Neuronal stem cell (in vitro differentiated cells): ENCODE data around the gene VPREB3.

ENCODE experiments used
- DNase-seq: peaks from one replicate; pipeline ENCODE4 v3.0.0-alpha.2; 2013; ENCODE audit warnings: low spot score
- H2AFZ ChIP-seq: one replicate; pipeline ENCODE4 v1.6.1; 2013; ENCODE audit warnings: mild to moderate bottlenecking, low read length, inconsistent platforms
- H2AK5ac ChIP-seq: 2 replicates; pipeline ENCODE4 v1.6.1; 2013; ENCODE audit warnings: low read depth, mild to moderate bottlenecking, inconsistent platforms, low read length, moderate library complexity, mixed read lengths
- H2BK120ac ChIP-seq: 2 replicates; pipeline ENCODE4 v1.6.1; 2013; ENCODE audit warnings: low read depth, mild to moderate bottlenecking, inconsistent platforms, low read length, moderate library complexity, mixed read lengths
- H2BK12ac ChIP-seq: one replicate; pipeline ENCODE4 v1.6.1; 2013; ENCODE audit warnings: low read length, inconsistent platforms
- H2BK15ac ChIP-seq: 2 replicates; pipeline ENCODE4 v1.6.1; 2013; ENCODE audit warnings: mild to moderate bottlenecking, low read length, inconsistent platforms, mixed read lengths
- H2BK5ac ChIP-seq: one replicate; pipeline ENCODE4 v1.6.1; 2013; ENCODE audit warnings: inconsistent platforms, mild to moderate bottlenecking, low read length, moderate library complexity
- H3K14ac ChIP-seq: one replicate; pipeline ENCODE4 v1.6.1; 2013; ENCODE audit warnings: low read length, inconsistent platforms
- H3K18ac ChIP-seq: 2 replicates; pipeline ENCODE4 v1.6.1; 2013; ENCODE audit warnings: low read length, inconsistent platforms
- H3K23ac ChIP-seq: 2 replicates; pipeline ENCODE4 v1.6.1; 2013; ENCODE audit warnings: low read depth, mild to moderate bottlenecking, mixed read lengths, low read length, inconsistent platforms; ENCODE audit not compliant: poor library complexity
- H3K27ac ChIP-seq: replicated peaks from 3 replicates; pipeline ENCODE4 v1.5.1; 2013; ENCODE audit warnings: low read length, inconsistent platforms
- H3K27me3 ChIP-seq, 3 experiments: 2 replicates each; pipeline ENCODE4 v1.6.1; 2013; ENCODE audit warnings: low read length in 3 of 3, mild to moderate bottlenecking in 2 of 3, inconsistent platforms in 1 of 3, low read depth in 1 of 3, mixed read lengths in 1 of 3, moderate library complexity in 1 of 3; ENCODE audit not compliant: control insufficient read depth in 3 of 3, insufficient read depth in 3 of 3
- H3K36me3 ChIP-seq, 2 donors: replicated peaks in 1 of 2; 2 replicates each; pipeline ENCODE4 v1.6.1; 2013; ENCODE audit warnings: low read length in 2 of 2; ENCODE audit not compliant: control insufficient read depth in 2 of 2, insufficient read depth in 2 of 2
- H3K4ac ChIP-seq: 2 replicates; pipeline ENCODE4 v1.6.1; 2013; ENCODE audit warnings: inconsistent platforms, mild to moderate bottlenecking, low read length, moderate library complexity
- H3K4me1 ChIP-seq, 2 donors: 1 replicate in 1 of 2; 2 replicates in 1 of 2; pipeline ENCODE4 v1.6.1; 2013; ENCODE audit warnings: low read length in 2 of 2, low read depth in 1 of 2; ENCODE audit not compliant: control insufficient read depth in 2 of 2, insufficient read depth in 1 of 2
- H3K4me2 ChIP-seq: one replicate; pipeline ENCODE4 v1.6.1; 2013; ENCODE audit warnings: mild to moderate bottlenecking, low read length, inconsistent platforms; ENCODE audit not compliant: insufficient read depth, poor library complexity, severe bottlenecking
- H3K4me3 ChIP-seq, 2 donors: 2 replicates each; pipeline ENCODE4 v1.5.1; 2013; ENCODE audit warnings: low read length in 2 of 2, mild to moderate bottlenecking in 2 of 2, inconsistent platforms in 1 of 2, moderate library complexity in 1 of 2
- H3K79me1 ChIP-seq: one replicate; pipeline ENCODE4 v1.6.1; 2013; ENCODE audit warnings: low read depth, mild to moderate bottlenecking, inconsistent platforms, low read length, moderate library complexity
- H3K9ac ChIP-seq: one replicate; pipeline ENCODE4 v1.6.1; 2013; ENCODE audit warnings: mild to moderate bottlenecking, low read depth, low read length, inconsistent platforms; ENCODE audit not compliant: poor library complexity
- H3K9me3 ChIP-seq, 2 donors: replicated peaks in 1 of 2; 2 replicates each; pipeline versions ENCODE3 to v1.6.1; 2013; ENCODE audit warnings: low read length in 2 of 2, mild to moderate bottlenecking in 2 of 2, inconsistent platforms in 1 of 2, low read depth in 1 of 2, mixed read lengths in 1 of 2, moderate library complexity in 1 of 2; ENCODE audit not compliant: control insufficient read depth in 2 of 2, insufficient read depth in 1 of 2
- H4K8ac ChIP-seq: one replicate; pipeline ENCODE4 v1.6.1; 2013; ENCODE audit warnings: low read depth, mild to moderate bottlenecking, inconsistent platforms, low read length, moderate library complexity
- H4K91ac ChIP-seq: one replicate; pipeline ENCODE4 v1.6.1; 2013; ENCODE audit warnings: low read length, low read depth, mild to moderate bottlenecking, inconsistent platforms; ENCODE audit not compliant: poor library complexity
- WGBS, 2 donors: extraction: QIAGEN DNeasy Blood & Tissue Kit; methylation state at CpG; one replicate each; pipeline ENCODE4 v1.1.7; 2013; ENCODE audit warnings: missing lambda C conversion rate in 2 of 2, mixed read lengths in 1 of 2; ENCODE audit not compliant: insufficient read length in 2 of 2, insufficient replicate concordance in 1 of 2; ENCODE audit errors: extremely low coverage in 2 of 2; 5-methylcytosine and 5-hydroxymethylcytosine counted together

The VPREB3 gene

DNA sequence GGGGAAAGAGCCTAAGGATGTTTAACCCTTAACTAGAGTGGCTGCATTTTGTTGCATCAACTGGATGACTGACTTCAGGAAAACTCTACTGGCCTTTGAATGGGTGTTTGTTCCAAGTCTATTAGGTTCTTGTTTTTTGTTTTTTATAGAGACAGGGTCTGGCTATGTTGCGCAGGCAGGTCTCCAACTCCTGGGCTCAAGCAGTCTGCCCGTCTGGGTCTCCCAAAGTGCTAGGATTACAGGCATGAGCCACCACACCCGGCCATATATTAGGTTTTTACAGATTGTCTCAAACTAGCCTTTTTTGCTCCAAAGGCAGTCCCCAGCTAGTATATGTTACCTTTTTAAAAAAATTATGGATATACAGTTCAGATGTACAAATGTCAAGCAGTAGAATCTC is 33.7 kb upstream of the VPREB3 start:
- Histone ChIP-seq H3K18ac (no peak overlapping the region), H4K91ac (no peak overlapping the region), H3K79me1 (peaks cover 13% of the 10 kb centered on the region), H4K8ac (no peak overlapping the region), H2BK5ac (no peak overlapping the region), H3K9me3 (no peaks in the 10 kb centered on the region), H3K4me3 (peak overlapping the region; percentile 71 to 95), H3K23ac (no peak overlapping the region), H3K27me3 (no peaks in the 10 kb centered on the region), H3K4me1 (peaks cover 6 to 11% of the 10 kb centered on the region in 2 donors), H3K4me2 (peak overlapping the region; percentile 45), H2AFZ (no peak overlapping the region), H3K14ac (no peak overlapping the region), H2BK120ac (no peak overlapping the region), H3K9ac (no peak overlapping the region), H2BK12ac (no peak overlapping the region), H3K27ac (no peak overlapping the region), H2AK5ac (no peak overlapping the region), H3K36me3 (peaks cover 6 to 46% of the 10 kb centered on the region in 2 donors), H3K4ac (no peak overlapping the region), H2BK15ac (no peak overlapping the region)
- no CpG with 5 or more reads among the region's 3 CpGs for WGBS, 2 donors
- no peak for DNase-seq

DNA sequence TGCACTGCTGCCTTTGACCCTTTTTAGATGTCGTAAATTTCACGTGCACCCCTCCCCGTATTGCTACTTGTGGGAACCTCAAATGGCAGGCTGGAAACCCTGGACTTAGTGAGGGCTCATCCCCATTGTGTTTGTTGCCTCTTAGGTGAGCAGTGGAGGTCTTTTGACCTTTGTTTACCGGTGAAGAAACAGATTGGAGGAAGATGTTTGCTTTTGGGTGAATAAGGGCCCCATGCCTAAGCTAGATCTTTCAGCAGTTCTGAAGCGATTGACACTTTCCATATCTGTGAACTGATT is 33.3 kb upstream of the VPREB3 start:
- no peaks in the 10 kb centered on the region for H3K27me3 ChIP-seq
- no peak overlapping the region for H2BK15ac ChIP-seq
- peak overlapping the region; percentile 71 to 95 for H3K4me3 ChIP-seq
- H3K4ac ChIP-seq: no peak overlapping the region
- no peak overlapping the region for H4K8ac ChIP-seq
- H2BK12ac ChIP-seq: no peak overlapping the region
- peaks cover 6 to 42% of the 10 kb centered on the region in 2 donors for H3K36me3 ChIP-seq
- no peak overlapping the region for H4K91ac ChIP-seq
- H2BK5ac ChIP-seq: no peak overlapping the region
- no peak for DNase-seq
- peak overlapping the region; percentile 98 for H3K23ac ChIP-seq
- WGBS, 2 donors: no CpG with 5 or more reads among the region's 5 CpGs
- peak overlapping the region; percentile 96 for H2AFZ ChIP-seq
- no peak overlapping the region for H3K27ac ChIP-seq
- H3K18ac ChIP-seq: no peak overlapping the region
- peak overlapping the region; percentile 26 for H3K9ac ChIP-seq
- peaks cover 6 to 11% of the 10 kb centered on the region in 2 donors for H3K4me1 ChIP-seq
- H3K4me2 ChIP-seq: peak overlapping the region; percentile 45
- no peak overlapping the region for H3K14ac ChIP-seq
- no peaks in the 10 kb centered on the region for H3K9me3 ChIP-seq
- no peak overlapping the region for H2AK5ac ChIP-seq
- H2BK120ac ChIP-seq: no peak overlapping the region
- H3K79me1 ChIP-seq: peaks cover 13% of the 10 kb centered on the region

DNA sequence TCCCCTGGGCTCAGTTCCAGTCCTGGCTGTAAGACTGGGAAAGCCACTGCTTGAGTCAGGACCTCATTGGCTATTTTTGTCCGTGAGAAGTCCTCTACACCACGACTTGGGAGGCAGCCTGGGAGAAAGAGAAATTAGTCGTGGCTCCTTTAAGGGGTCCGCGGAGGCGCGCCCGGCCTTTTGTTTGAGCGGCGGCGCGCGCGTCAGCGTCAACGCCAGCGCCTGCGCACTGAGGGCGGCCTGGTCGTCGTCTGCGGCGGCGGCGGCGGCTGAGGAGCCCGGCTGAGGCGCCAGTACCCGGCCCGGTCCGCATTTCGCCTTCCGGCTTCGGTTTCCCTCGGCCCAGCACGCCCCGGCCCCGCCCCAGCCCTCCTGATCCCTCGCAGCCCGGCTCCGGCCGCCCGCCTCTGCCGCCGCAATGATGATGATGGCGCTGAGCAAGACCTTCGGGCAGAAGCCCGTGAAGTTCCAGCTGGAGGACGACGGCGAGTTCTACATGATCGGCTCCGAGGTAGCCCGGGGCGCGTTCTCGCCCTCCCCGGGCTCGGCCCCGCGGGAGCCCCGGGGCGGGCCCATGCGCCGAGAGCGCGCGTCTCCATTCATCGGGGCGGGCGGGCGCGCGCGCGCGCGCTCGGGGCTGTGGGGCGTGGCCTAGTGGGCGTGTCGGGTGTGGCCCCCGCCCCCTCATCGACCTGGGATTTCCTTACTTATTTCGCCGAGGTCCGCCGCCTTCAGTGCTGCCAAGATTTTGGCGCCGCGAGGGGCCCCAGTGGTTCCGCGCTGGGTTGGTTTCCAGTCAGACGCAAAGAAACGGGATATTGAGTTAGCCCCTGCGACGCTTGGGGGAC is 32.8 kb upstream of the VPREB3 start, which contains the start of gene SMARCB1:
SMARCB1 (plus strand) TSS at position 215 of the 848 bp plus-strand sequence; CDS start at position 419, 204 bp downstream.
- peak within 1 kb of the TSS; percentile 100 for H3K4ac ChIP-seq
- no CpG with 5 or more reads among the region's 97 CpGs for WGBS, 2 donors

GRCh38 chr22:23786261-23786710 is 32.1 kb upstream of the VPREB3 start:
- H3K36me3 ChIP-seq: peaks cover 0 to 29% of the 10 kb centered on the region in 2 donors
- peak overlapping the region; percentile 78 for H3K9ac ChIP-seq
- no peak overlapping the region for H3K14ac ChIP-seq
- no CpG with 5 or more reads among the region's 9 CpGs for WGBS, 2 donors
- H3K4me2 ChIP-seq: peak overlapping the region; percentile 54
- no peaks in the 10 kb centered on the region for H3K27me3 ChIP-seq
- H3K18ac ChIP-seq: peak overlapping the region; percentile 61
- no peaks in the 10 kb centered on the region for H3K9me3 ChIP-seq
- H2BK120ac ChIP-seq: no peak overlapping the region
- H3K23ac ChIP-seq: no peak overlapping the region
- peaks cover 6% of the 10 kb centered on the region for H3K79me1 ChIP-seq
- H2AFZ ChIP-seq: peak overlapping the region; percentile 96
- H2BK5ac ChIP-seq: no peak overlapping the region
- peak overlapping the region; percentile 8 for H2BK12ac ChIP-seq
- no peak overlapping the region for H3K4ac ChIP-seq
- H3K4me1 ChIP-seq: peaks cover 6 to 11% of the 10 kb centered on the region in 2 donors
- no peak overlapping the region for H2AK5ac ChIP-seq
- DNase-seq: no peak
- H3K4me3 ChIP-seq: peak overlapping the region; percentile 42 to 71
- peak overlapping the region; percentile 1 for H2BK15ac ChIP-seq
- peak overlapping the region; percentile 26 for H4K8ac ChIP-seq
- H4K91ac ChIP-seq: no peak overlapping the region
- peak overlapping the region; percentile 57 for H3K27ac ChIP-seq

More for the DNA sequence above, 32.8 kb upstream of the VPREB3 start, which contains the start of gene SMARCB1:
- peak within 1 kb of the TSS; percentile 100 for H3K18ac ChIP-seq
- H4K91ac ChIP-seq: peak within 1 kb of the TSS; percentile 98
- H2BK12ac ChIP-seq: peak within 1 kb of the TSS; percentile 8
- H3K27me3 ChIP-seq: no peaks in the 10 kb centered on the region
- peak within 1 kb of the TSS; percentile 100 for H2BK5ac ChIP-seq
- peak within 1 kb of the TSS; percentile 97 for H2AK5ac ChIP-seq
- H2BK120ac ChIP-seq: peak within 1 kb of the TSS; percentile 93
- H3K9ac ChIP-seq: peak within 1 kb of the TSS; percentile 97
- peak within 1 kb of the TSS; percentile 98 for H3K23ac ChIP-seq
- peak within 1 kb of the TSS; percentile 97 for H3K14ac ChIP-seq
- no peaks in the 10 kb centered on the region for H3K9me3 ChIP-seq
- peak within 1 kb of the TSS; percentile 96 for H2AFZ ChIP-seq
- H3K4me2 ChIP-seq: peak within 1 kb of the TSS; percentile 54
- peak within 1 kb of the TSS; percentile 71 to 95 for H3K4me3 ChIP-seq
- peak within 1 kb of the TSS; percentile 99 for H3K27ac ChIP-seq
- peak within 1 kb of the TSS; percentile 26 for H4K8ac ChIP-seq
- H3K4me1 ChIP-seq: peaks cover 6 to 11% of the 10 kb centered on the region in 2 donors
- DNase-seq: peak; percentile 88
- peak within 1 kb of the TSS; percentile 55 for H2BK15ac ChIP-seq
- peaks cover 4 to 36% of the 10 kb centered on the region in 2 donors for H3K36me3 ChIP-seq
- peaks cover 10% of the 10 kb centered on the region for H3K79me1 ChIP-seq
